Measurements from ENCODE around the gene ABCC4. TPM values are rescaled to one million over a fixed set of nuclear protein-coding genes. Genes with fewer than 3 reads are reported as not detected.

ABCC4 gene
- total and polyA plus RNA-seq, 9 of the 15 experiments (the other 6 are each of a cell fraction or from before 2014, with no cell fraction given) = 9.4 to 46.1 (median 25.4) TPM

DNA sequence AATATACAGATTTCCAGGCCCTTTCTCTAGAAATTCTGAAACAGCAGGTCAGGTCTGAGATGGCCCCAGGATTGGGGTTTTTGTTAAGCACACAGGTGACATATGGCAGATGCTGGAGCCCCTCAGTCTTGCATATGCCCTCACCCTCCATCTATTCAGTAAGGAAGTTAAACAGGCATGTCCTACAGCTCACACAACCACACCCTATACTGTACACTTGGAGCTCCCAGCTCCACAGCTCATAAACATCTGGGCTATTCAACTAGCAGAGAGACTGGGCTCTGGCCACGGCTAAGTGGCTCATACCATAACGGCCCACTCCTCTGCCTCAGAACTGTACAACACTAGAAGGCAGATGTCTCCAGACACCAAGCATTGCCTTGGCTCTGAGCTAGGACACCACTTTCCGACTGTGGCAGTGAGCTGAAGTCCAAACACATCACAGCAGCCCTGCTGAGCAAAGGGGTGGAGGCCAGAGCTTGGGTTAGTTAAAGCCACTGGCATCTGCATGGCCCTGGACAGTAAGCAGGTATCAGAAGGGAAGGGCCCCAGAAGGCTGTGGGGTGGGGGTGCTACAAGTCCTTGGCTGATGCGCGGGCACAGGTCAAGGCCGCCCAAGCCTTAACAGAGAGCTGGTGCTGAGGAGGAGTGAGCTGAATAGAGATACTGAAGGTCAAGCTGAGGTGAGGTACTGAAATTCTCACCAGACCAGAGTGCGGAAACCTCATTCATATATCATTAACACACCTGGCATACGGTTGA lies 79.1 kb downstream of the ABCC4 start:
- Histone ChIP-seq H3K9me1 (ENCODE audit: control insufficient read depth, insufficient read depth, low read length) (no peaks in the 10 kb centered on the region), H4K20me1 (replicated peaks; ENCODE audit: control insufficient read depth, insufficient read depth, low read length) (no peaks in the 10 kb centered on the region), H3K9ac (ENCODE audit: insufficient read depth in 1 of 2, low read depth in 2 of 2, low read length in 2 of 2) (peak overlapping the region in 1 of 2 experiments; percentile 71; a peak in 1 of 4 replicates), H3K27ac (ENCODE audit: extremely low read depth, low read depth, low read length) (no peak overlapping the region), H3K9me3 (replicated peaks; ENCODE audit: control insufficient read depth, insufficient read depth, low read depth, low read length) (no peaks in the 10 kb centered on the region), H3K4me1 (replicated peaks in 1 of 2; ENCODE audit: control insufficient read depth in 2 of 2, insufficient read depth in 2 of 2, low read length in 2 of 2) (peaks cover 5 to 9% of the 10 kb centered on the region in 2 experiments; a peak in 4 of 5 replicates), H3K4me3 (no peak overlapping the region), H3K27me3 (ENCODE audit: control insufficient read depth in 2 of 2, insufficient read depth in 2 of 2, low read length in 2 of 2) (no peaks in the 10 kb centered on the region), H3K4me2 (ENCODE audit: insufficient read depth, low read length) (no peak overlapping the region), H3K79me2 (ENCODE audit: control insufficient read depth, insufficient read depth, low read length) (peaks cover 33% of the 10 kb centered on the region), H2AFZ (ENCODE audit: low read depth, low read length) (no peak overlapping the region), H3K36me3 (ENCODE audit: control insufficient read depth, insufficient read depth, low read length) (peaks cover 18% of the 10 kb centered on the region; the same call in 2 of the 3 replicates)
- no TSS peak for BruUV-seq (replicated peaks)
- intact Hi-C loops (cut with micrococcal nuclease) (no loop called here), in situ Hi-C loops (cut with MboI) (no loop called here)
- FAIRE-seq (no peak), DNase-seq (ENCODE audit: extremely low read depth in 1 of 4, low spot score in 3 of 4) (no peak), ATAC-seq (peak; percentile 31)
- POLR2A ChIA-PET = interaction anchor here (0.6 to 1.4 kb wide), 2 partner anchors 8 to 625 kb away, joined by 3 read pairs; no protein-coding TSS in a partner anchor
- WGBS (ENCODE audit: insufficient coverage, low coverage, missing lambda C conversion rate) = 66% methylated on average over 4 of the region's 8 CpGs
- CTCF ChIA-PET (ENCODE audit: low intra/inter-chr PET ratio) = no interaction called here
- TF ChIP-seq, protein P1, sequence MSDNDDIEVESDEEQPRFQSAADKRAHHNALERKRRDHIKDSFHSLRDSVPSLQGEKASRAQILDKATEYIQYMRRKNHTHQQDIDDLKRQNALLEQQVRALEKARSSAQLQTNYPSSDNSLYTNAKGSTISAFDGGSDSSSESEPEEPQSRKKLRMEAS (CRISPR knock-in tag; IDR thresholded peaks at IDR 0.05) = no peak
- no peak for TF ChIP-seq PHTF2 (CRISPR knock-in tag; IDR thresholded peaks at IDR 0.05)
- TF ChIP-seq SMARCE1 (IDR thresholded peaks at IDR 0.05) = no peak
- no peak for TF ChIP-seq RHOXF2B (CRISPR knock-in tag; conservative IDR thresholded peaks at IDR 0.05)
- TF ChIP-seq ZNF316 (IDR thresholded peaks at IDR 0.05) = no peak
- TF ChIP-seq NR2C2 (CRISPR knock-in tag; IDR thresholded peaks at IDR 0.05) = no peak
- TF ChIP-seq NR2C2 (tag; IDR thresholded peaks at IDR 0.05) = no peak
- no peak for TF ChIP-seq ATF1 (CRISPR knock-in tag; IDR thresholded peaks at IDR 0.05)
- TF ChIP-seq ATF1 (tag; IDR thresholded peaks at IDR 0.05) = no peak
- no peak for TF ChIP-seq KAT8 (IDR thresholded peaks at IDR 0.05; ENCODE audit: low read depth)
- no peak for TF ChIP-seq ELF2 (CRISPR knock-in tag; IDR thresholded peaks at IDR 0.05)
- no peak for TF ChIP-seq ZBTB1 (CRISPR knock-in tag; IDR thresholded peaks at IDR 0.05; ENCODE audit: borderline replicate concordance, low read depth)
- TF ChIP-seq FOXA1 (IDR thresholded peaks at IDR 0.05; ENCODE audit: borderline replicate concordance) = no peak
- TF ChIP-seq JUND (IDR thresholded peaks at IDR 0.05; ENCODE audit: borderline replicate concordance, low read depth, low read length) = no peak
- TF ChIP-seq JUND (tag; IDR thresholded peaks at IDR 0.05; ENCODE audit: borderline replicate concordance, low read depth, low read length) = no peak
- no peak for TF ChIP-seq ZNF12 (CRISPR knock-in tag; IDR thresholded peaks at IDR 0.05)
- no peak for TF ChIP-seq HDAC3 (IDR thresholded peaks at IDR 0.05; ENCODE audit: borderline replicate concordance, partially characterized antibody)
- no peak for TF ChIP-seq NR3C1 (CRISPR knock-in tag; IDR thresholded peaks at IDR 0.05)

All from K562 (cell line).